GM18519 (cell line): ENCODE data around the gene COL4A1.

ENCODE experiments used
- ATAC-seq: cut with Tn5 transposase; IDR thresholded peaks from one replicate; pipeline ENCODE4 v1.9.1; 2021; ENCODE audit warnings: mild to moderate bottlenecking, moderate library complexity; ENCODE audit not compliant: unreplicated experiment, low FRiP score

Gene COL4A1

GRCh38 chr13:110280231-110280813 lies 26.6 kb downstream of the COL4A1 start:
- ATAC-seq: no peak

GRCh38 chr13:110279684-110280083 lies 27.3 kb downstream of the COL4A1 start:
- no peak for ATAC-seq

- no peak for ATAC-seq
Observed at GRCh38 chr13:110278859-110279258, 28.1 kb downstream of the COL4A1 start.

GRCh38 chr13:110277357-110277975 lies 29.5 kb downstream of the COL4A1 start:
- ATAC-seq: no peak

GRCh38 chr13:110276553-110276950 lies 30.4 kb downstream of the COL4A1 start:
- ATAC-seq: no peak

- no peak for ATAC-seq
Observed at GRCh38 chr13:110275931-110276552, 30.9 kb downstream of the COL4A1 start.

- no peak for ATAC-seq
Observed at GRCh38 chr13:110274687-110275086, 32.3 kb downstream of the COL4A1 start.

- ATAC-seq: no peak
Observed at GRCh38 chr13:110273254-110273653, 33.7 kb downstream of the COL4A1 start.

- no peak for ATAC-seq
Observed at GRCh38 chr13:110272651-110273050, 34.3 kb downstream of the COL4A1 start.

GRCh38 chr13:110272227-110272626 lies 34.7 kb downstream of the COL4A1 start:
- no peak for ATAC-seq

GRCh38 chr13:110271313-110271712 lies 35.6 kb downstream of the COL4A1 start:
- ATAC-seq: no peak

GRCh38 chr13:110270507-110270906 lies 36.5 kb downstream of the COL4A1 start:
- ATAC-seq: no peak

- no peak for ATAC-seq
Observed at GRCh38 chr13:110269509-110270185, 37.3 kb downstream of the COL4A1 start.

GRCh38 chr13:110268576-110269185 lies 38.3 kb downstream of the COL4A1 start:
- ATAC-seq: no peak

- ATAC-seq: no peak
Observed at GRCh38 chr13:110268061-110268460, 38.9 kb downstream of the COL4A1 start.

- ATAC-seq: no peak
Observed at GRCh38 chr13:110266983-110267382, 40.0 kb downstream of the COL4A1 start.

GRCh38 chr13:110266431-110266809 lies 40.5 kb downstream of the COL4A1 start:
- no peak for ATAC-seq

- no peak for ATAC-seq
Observed at GRCh38 chr13:110265682-110266430, 41.1 kb downstream of the COL4A1 start.

GRCh38 chr13:110265341-110265681 lies 41.6 kb downstream of the COL4A1 start:
- ATAC-seq: no peak

GRCh38 chr13:110264685-110265275 lies 42.2 kb downstream of the COL4A1 start:
- no peak for ATAC-seq
